ENCODE results near the gene OPRL1.

The OPRL1 gene

GRCh38 chr20:64056639-64056888 is 23.3 kb upstream of the OPRL1 start:
- no peak for DNase-seq (ENCODE audit: low spot score)

- DNase-seq (ENCODE audit: low spot score): peak; percentile 8
Measured at GRCh38 chr20:64056889-64057627, 22.8 kb upstream of the OPRL1 start.

- DNase-seq (ENCODE audit: low spot score): peak; percentile 89
Measured at GRCh38 chr20:64057628-64058498, 22.0 kb upstream of the OPRL1 start.

GRCh38 chr20:64058536-64058935 is 21.3 kb upstream of the OPRL1 start:
- DNase-seq (ENCODE audit: low spot score): no peak

GRCh38 chr20:64062276-64062595 is 17.6 kb upstream of the OPRL1 start:
- DNase-seq (ENCODE audit: low spot score): no peak

- DNase-seq (ENCODE audit: low spot score): peak; percentile 98
Measured at GRCh38 chr20:64062596-64063388, 17.1 kb upstream of the OPRL1 start, which contains the start of gene TCEA2. TCEA2 (plus strand) TSS chr20:64063198; CDS start chr20:64063313, 115 bp downstream.

- peak; percentile 46 for DNase-seq (ENCODE audit: low spot score)
Measured at GRCh38 chr20:64063389-64064144, 16.3 kb upstream of the OPRL1 start.

- peak; percentile 84 for DNase-seq (ENCODE audit: low spot score)
Measured at GRCh38 chr20:64064145-64064698, 15.7 kb upstream of the OPRL1 start.

- DNase-seq (ENCODE audit: low spot score): no peak
Measured at GRCh38 chr20:64065062-64065973, 14.6 kb upstream of the OPRL1 start.

- DNase-seq (ENCODE audit: low spot score): peak; percentile 78
Measured at GRCh38 chr20:64065974-64066343, 13.9 kb upstream of the OPRL1 start.

- no peak for DNase-seq (ENCODE audit: low spot score)
Measured at GRCh38 chr20:64067005-64067632, 12.8 kb upstream of the OPRL1 start.

- no peak for DNase-seq (ENCODE audit: low spot score)
Measured at GRCh38 chr20:64067733-64068307, 12.1 kb upstream of the OPRL1 start.

GRCh38 chr20:64068386-64069208 is 11.3 kb upstream of the OPRL1 start:
- DNase-seq (ENCODE audit: low spot score): no peak

- no peak for DNase-seq (ENCODE audit: low spot score)
Measured at GRCh38 chr20:64069209-64069613, 10.7 kb upstream of the OPRL1 start.

GRCh38 chr20:64069614-64070243 is 10.2 kb upstream of the OPRL1 start:
- DNase-seq (ENCODE audit: low spot score): peak; percentile 70

GRCh38 chr20:64070244-64070993 is 9.5 kb upstream of the OPRL1 start:
- no peak for DNase-seq (ENCODE audit: low spot score)
